ENCODE measurements around the gene EHD2.

DNA sequence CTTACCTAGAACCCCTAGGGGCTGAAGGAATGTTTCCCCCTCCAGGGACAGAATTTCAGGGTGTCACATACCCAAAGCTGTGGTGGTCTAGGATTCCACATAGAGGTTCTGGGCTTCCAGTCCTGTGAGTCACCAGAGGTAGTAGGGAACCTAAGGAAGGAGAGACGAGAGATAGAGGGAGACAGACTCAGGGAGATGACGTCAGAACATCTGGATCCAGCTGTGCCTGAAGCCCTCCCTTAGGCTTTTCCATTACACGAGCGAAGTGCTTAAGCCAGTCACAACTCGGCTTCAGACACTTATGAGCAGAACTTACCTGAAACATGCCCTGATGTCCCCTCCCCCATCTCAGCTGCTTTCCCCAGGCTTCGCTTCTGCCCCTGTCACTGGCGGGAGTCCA, 53.4 kb downstream of the EHD2 start:
- TF ChIP-seq EP300 (IDR thresholded peaks at IDR 0.05; ENCODE audit: borderline replicate concordance) (no peak), MAX (IDR thresholded peaks at IDR 0.05) (no peak)

All from Ishikawa (cell line).